Loucy (cell line): ENCODE results near the gene FAM219B.

Source experiments
- H2AFZ ChIP-seq: fragments of 200-600 bp; sonication (generic); 2 replicates; pipeline ENCODE4 v1.6.0; 2016; ENCODE audit warnings: antibody characterized with exemption, mild to moderate bottlenecking, low read length, moderate library complexity
- H3F3A ChIP-seq: fragments of 200-600 bp; 2 replicates; pipeline ENCODE4 v1.6.0; 2016; ENCODE audit warnings: antibody characterized with exemption, low read depth, mild to moderate bottlenecking
- H3K27me3 ChIP-seq: fragments of 200-600 bp; sonication (generic); 2 replicates; pipeline ENCODE4 v1.6.1; 2014; ENCODE audit warnings: low read length, mild to moderate bottlenecking; ENCODE audit not compliant: insufficient read depth, poor library complexity, severe bottlenecking
- H3K36me3 ChIP-seq: fragments of 200-600 bp; sonication (generic); 2 replicates; pipeline ENCODE4 v1.6.1; 2016; ENCODE audit warnings: low read length; ENCODE audit not compliant: insufficient read depth
- H3K4me1 ChIP-seq: fragments of 200-600 bp; sonication (generic); 2 replicates; pipeline ENCODE4 v1.5.1; 2014; ENCODE audit warnings: low read length, mild to moderate bottlenecking; ENCODE audit not compliant: insufficient read depth, poor library complexity, severe bottlenecking
- H3K4me2 ChIP-seq: fragments of 200-600 bp; sonication (generic); 2 replicates; pipeline ENCODE4 v1.6.0; 2014; ENCODE audit warnings: antibody characterized with exemption, low read length, low read depth, mild to moderate bottlenecking; ENCODE audit not compliant: poor library complexity, severe bottlenecking
- H3K4me3 ChIP-seq: fragments of 200-600 bp; sonication (generic); 2 replicates; pipeline ENCODE4 v1.5.1; 2014; ENCODE audit warnings: low read length, mild to moderate bottlenecking, mixed read lengths; ENCODE audit not compliant: poor library complexity, severe bottlenecking
- H3K79me2 ChIP-seq: fragments of 200-600 bp; sonication (generic); 2 replicates; pipeline ENCODE4 v1.6.1; 2014; ENCODE audit warnings: low read length; ENCODE audit not compliant: insufficient read depth
- H3K9ac ChIP-seq: fragments of 200-600 bp; sonication (generic); 2 replicates; pipeline ENCODE4 v1.6.0; 2014; ENCODE audit warnings: mild to moderate bottlenecking, low read depth, low read length, moderate library complexity; ENCODE audit not compliant: poor library complexity, severe bottlenecking
- H3K9me2 ChIP-seq: fragments of 200-600 bp; sonication (generic); replicated peaks from 2 replicates; pipeline ENCODE4 v1.6.1; 2016; ENCODE audit warnings: low read depth, low read length, mixed read lengths
- H3K9me3 ChIP-seq: fragments of 200-600 bp; sonication (generic); 2 replicates; pipeline ENCODE4 v1.6.1; 2014; ENCODE audit warnings: mild to moderate bottlenecking, antibody characterized with exemption, low read length, low read depth; ENCODE audit not compliant: insufficient read depth
- H4K20me1 ChIP-seq: fragments of 200-600 bp; sonication (generic); 2 replicates; pipeline ENCODE4 v1.6.0; 2014; ENCODE audit warnings: antibody characterized with exemption, low read length, mild to moderate bottlenecking; ENCODE audit not compliant: insufficient read depth, poor library complexity, severe bottlenecking
- EZH2phosphoT487 ChIP-seq: fragments of 200-600 bp; IDR thresholded peaks from 2 replicates; pipeline ENCODE4 v1.6.1; 2018; ENCODE audit warnings: antibody characterized with exemption, mild to moderate bottlenecking, moderate library complexity, borderline replicate concordance
- TF ChIP-seq, protein P1 (sequence below): fragments of 200-600 bp; sonication (generic); conservative IDR thresholded peaks from 2 replicates; pipeline ENCODE4 v1.5.1; 2014; ENCODE audit warnings: mild to moderate bottlenecking, antibody characterized with exemption, low read length

FAM219B gene

DNA sequence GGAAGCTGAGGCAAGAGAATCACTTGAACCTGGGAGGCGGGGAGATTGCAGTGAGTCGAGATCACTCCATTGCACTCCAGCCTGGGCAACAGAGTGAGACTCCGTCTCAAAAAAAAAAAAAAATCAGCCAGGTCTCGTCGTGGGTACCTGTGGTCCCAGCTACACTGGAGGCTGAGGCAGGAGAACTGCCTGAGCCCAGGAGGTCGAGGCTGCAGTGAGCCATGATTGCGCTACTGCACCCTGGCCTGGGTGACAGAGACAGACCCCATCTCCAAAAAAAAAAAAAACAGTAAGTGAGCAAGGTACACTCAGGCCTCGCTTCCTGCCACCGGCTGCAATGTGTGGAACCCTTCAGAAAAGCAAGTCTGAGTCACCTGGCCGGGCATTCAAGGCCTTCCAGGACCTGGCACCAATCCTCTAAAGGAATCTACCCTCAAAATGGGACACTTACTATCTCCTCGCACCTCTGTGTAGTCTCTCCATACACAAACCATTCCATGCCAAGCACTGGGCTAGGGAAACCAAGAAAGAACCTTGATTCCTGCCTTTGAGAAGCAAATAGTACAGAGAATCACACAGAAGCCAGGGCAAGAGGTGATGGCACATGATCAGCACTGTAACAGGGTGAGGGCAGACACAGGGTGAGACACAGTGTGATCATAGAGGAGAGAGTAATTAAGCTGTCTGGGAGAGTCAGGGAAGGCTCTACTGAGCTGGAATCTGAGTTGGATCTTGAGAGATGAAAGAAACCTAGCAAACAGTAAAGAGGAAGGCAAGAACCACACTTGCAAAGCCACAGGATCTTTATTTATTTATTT is 43.2 kb downstream of the FAM219B start:
- Histone ChIP-seq H4K20me1 (peaks cover 23% of the 10 kb centered on the region), H3K4me2 (peak overlapping the region; percentile 40), H3K79me2 (peaks cover 73% of the 10 kb centered on the region), H3K36me3 (no peaks in the 10 kb centered on the region; the same call in 1 of the 2 replicates), H2AFZ (no peak overlapping the region), H3K9me2 (no peaks in the 10 kb centered on the region), H3K9ac (peak overlapping the region; percentile 11), H3K9me3 (no peaks in the 10 kb centered on the region), H3K4me1 (peaks cover 36% of the 10 kb centered on the region), H3F3A (peaks cover 4% of the 10 kb centered on the region; the same call in 1 of the 2 replicates), H3K27me3 (no peaks in the 10 kb centered on the region), H3K4me3 (no peak overlapping the region)
- TF ChIP-seq, protein P1, sequence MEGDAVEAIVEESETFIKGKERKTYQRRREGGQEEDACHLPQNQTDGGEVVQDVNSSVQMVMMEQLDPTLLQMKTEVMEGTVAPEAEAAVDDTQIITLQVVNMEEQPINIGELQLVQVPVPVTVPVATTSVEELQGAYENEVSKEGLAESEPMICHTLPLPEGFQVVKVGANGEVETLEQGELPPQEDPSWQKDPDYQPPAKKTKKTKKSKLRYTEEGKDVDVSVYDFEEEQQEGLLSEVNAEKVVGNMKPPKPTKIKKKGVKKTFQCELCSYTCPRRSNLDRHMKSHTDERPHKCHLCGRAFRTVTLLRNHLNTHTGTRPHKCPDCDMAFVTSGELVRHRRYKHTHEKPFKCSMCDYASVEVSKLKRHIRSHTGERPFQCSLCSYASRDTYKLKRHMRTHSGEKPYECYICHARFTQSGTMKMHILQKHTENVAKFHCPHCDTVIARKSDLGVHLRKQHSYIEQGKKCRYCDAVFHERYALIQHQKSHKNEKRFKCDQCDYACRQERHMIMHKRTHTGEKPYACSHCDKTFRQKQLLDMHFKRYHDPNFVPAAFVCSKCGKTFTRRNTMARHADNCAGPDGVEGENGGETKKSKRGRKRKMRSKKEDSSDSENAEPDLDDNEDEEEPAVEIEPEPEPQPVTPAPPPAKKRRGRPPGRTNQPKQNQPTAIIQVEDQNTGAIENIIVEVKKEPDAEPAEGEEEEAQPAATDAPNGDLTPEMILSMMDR, result no peak
- TF ChIP-seq EZH2phosphoT487, result no peak

DNA sequence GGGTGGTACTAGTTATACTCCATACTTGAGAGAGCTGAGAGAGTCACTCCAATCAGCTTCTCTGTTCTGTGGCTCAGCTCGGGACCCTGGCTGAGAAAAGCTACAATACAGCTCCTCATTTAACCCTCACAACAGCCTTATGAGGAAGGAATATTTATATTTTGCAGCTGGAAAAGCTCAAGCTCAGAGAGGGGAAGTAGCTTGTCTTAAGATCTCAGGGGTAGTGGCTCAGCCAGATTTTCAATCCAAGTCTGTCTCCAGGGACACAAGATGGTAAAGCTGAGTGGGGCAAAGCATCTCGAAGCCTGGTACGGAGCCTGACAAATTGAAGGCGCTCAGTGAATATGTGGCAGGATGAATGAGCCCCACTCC is 48.3 kb downstream of the FAM219B start:
- H3K9me2 ChIP-seq, result no peaks in the 10 kb centered on the region
- no peaks in the 10 kb centered on the region for H3F3A ChIP-seq
- no peaks in the 10 kb centered on the region for H3K9me3 ChIP-seq
- H2AFZ ChIP-seq, result no peak overlapping the region
- no peak overlapping the region for H3K4me2 ChIP-seq
- H4K20me1 ChIP-seq, result peaks cover 7% of the 10 kb centered on the region
- TF ChIP-seq EZH2phosphoT487, result no peak
- TF ChIP-seq, protein P1, result no peak
- no peak overlapping the region for H3K9ac ChIP-seq
- H3K27me3 ChIP-seq, result no peaks in the 10 kb centered on the region
- peaks cover 50% of the 10 kb centered on the region for H3K79me2 ChIP-seq
- H3K4me3 ChIP-seq, result no peak overlapping the region
- H3K36me3 ChIP-seq, result peaks cover 10% of the 10 kb centered on the region; the same call in 1 of the 2 replicates
- peaks cover 20% of the 10 kb centered on the region for H3K4me1 ChIP-seq

DNA sequence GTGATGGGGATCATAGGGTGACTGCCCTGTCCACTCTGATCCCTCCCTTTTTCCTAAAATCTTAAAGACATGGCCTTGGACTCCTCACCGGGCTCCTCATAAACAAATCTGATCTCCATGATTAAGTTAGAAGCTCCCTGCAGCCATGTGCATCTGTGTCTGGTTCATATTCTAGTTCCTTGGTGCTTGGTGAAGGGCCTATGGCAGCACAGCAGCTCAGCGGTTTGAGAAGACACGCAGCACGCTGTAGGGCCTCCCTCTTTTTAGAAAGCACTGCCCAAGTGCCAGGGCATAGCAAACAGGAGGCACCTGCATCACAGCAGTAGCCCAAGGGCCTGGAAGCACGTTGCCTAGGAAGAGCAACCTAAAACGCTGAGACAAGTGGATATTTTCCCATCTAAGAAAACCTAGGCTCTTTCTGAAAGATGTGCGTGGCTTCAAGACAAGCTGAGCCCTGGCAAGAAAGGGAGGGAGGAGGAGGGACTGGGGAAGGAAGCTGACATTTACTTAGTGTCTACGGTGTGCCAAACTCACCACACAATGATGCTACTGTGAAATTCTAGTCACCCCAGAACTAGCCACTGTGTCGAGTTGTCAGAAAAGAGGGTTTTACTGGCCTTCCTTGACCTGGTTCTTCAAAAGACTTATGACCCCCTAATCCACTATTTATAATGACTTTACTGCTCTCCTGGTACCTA is 48.8 kb downstream of the FAM219B start:
- peaks cover 15% of the 10 kb centered on the region; the same call in 1 of the 2 replicates for H3K36me3 ChIP-seq
- H3K9me3 ChIP-seq, result no peaks in the 10 kb centered on the region
- H3K27me3 ChIP-seq, result no peaks in the 10 kb centered on the region
- no peaks in the 10 kb centered on the region for H3K9me2 ChIP-seq
- H3F3A ChIP-seq, result no peaks in the 10 kb centered on the region
- no peak overlapping the region for H3K4me3 ChIP-seq
- H3K4me2 ChIP-seq, result peak overlapping the region; percentile 9
- TF ChIP-seq, protein P1, result no peak
- no peak for TF ChIP-seq EZH2phosphoT487
- peaks cover 6% of the 10 kb centered on the region for H4K20me1 ChIP-seq
- peaks cover 18% of the 10 kb centered on the region for H3K4me1 ChIP-seq
- H3K79me2 ChIP-seq, result peaks cover 45% of the 10 kb centered on the region
- no peak overlapping the region for H2AFZ ChIP-seq
- H3K9ac ChIP-seq, result no peak overlapping the region
